Liver (tissue), 9 donors: Measurements from ENCODE around the gene MYMK. TPM values are rescaled to one million over a fixed set of nuclear protein-coding genes. Genes with fewer than 3 reads are reported as not detected.

Experiments
- DNase-seq: peaks from one replicate; pipeline ENCODE4 v3.0.0-alpha.2; 2017; ENCODE audit warnings: low spot score
- H3K27ac ChIP-seq, 2 donors: one replicate each; pipeline ENCODE4 v1.7.0; 2013; ENCODE audit warnings: inconsistent platforms in 2 of 2, low read length in 2 of 2, control low read depth in 1 of 2, low read depth in 1 of 2, mild to moderate bottlenecking in 1 of 2
- H3K27me3 ChIP-seq, 4 donors: one replicate each; pipeline versions ENCODE4 v1.6.1 to v1.7.0; 2013; ENCODE audit warnings: low read length in 3 of 4, inconsistent platforms in 1 of 4, mild to moderate bottlenecking in 1 of 4, moderate library complexity in 1 of 4; ENCODE audit not compliant: control insufficient read depth in 4 of 4, insufficient read depth in 4 of 4
- H3K36me3 ChIP-seq, 4 donors: one replicate each; pipeline versions ENCODE4 v1.6.1 to v1.7.0; 2013; ENCODE audit warnings: low read length in 3 of 4, mild to moderate bottlenecking in 3 of 4, low read depth in 1 of 4, moderate library complexity in 1 of 4; ENCODE audit not compliant: control insufficient read depth in 4 of 4, insufficient read depth in 3 of 4
- H3K4me1 ChIP-seq, 4 donors: one replicate each; pipeline versions ENCODE4 v1.6.1 to v1.7.0; 2013; ENCODE audit warnings: low read length in 3 of 4, mild to moderate bottlenecking in 3 of 4, moderate library complexity in 1 of 4; ENCODE audit not compliant: control insufficient read depth in 4 of 4, insufficient read depth in 4 of 4
- H3K4me3 ChIP-seq, 3 donors: one replicate each; pipeline versions ENCODE4 v1.6.1 to v1.7.0; 2013; ENCODE audit warnings: low read length in 3 of 3, control low read depth in 1 of 3, low read depth in 1 of 3, mild to moderate bottlenecking in 1 of 3
- H3K9ac ChIP-seq, 2 donors: one replicate each; pipeline ENCODE4 v1.7.0; 2013; ENCODE audit warnings: low read length in 2 of 2, mild to moderate bottlenecking in 2 of 2, moderate library complexity in 2 of 2, control low read depth in 1 of 2, low read depth in 1 of 2
- H3K9me3 ChIP-seq, 4 donors: one replicate each; pipeline versions ENCODE4 v1.6.1 to v1.7.0; 2013; ENCODE audit warnings: low read length in 3 of 4; ENCODE audit not compliant: control insufficient read depth in 4 of 4
- EGR1 ChIP-seq, 2 donors: IDR thresholded peaks; 2 replicates each; pipeline ENCODE4 v1.6.1; 2016 to 2018; ENCODE audit warnings: antibody characterized with exemption in 2 of 2, low read depth in 2 of 2
- FOXA1 ChIP-seq: IDR thresholded peaks from 2 replicates; pipeline ENCODE4 v1.6.1; 2016; ENCODE audit warnings: antibody characterized with exemption
- FOXA2 ChIP-seq: IDR thresholded peaks from 2 replicates; pipeline ENCODE4 v1.6.1; 2016; ENCODE audit warnings: antibody characterized with exemption
- GABPA ChIP-seq, 2 donors: IDR thresholded peaks in 1 of 2; conservative IDR thresholded peaks in 1 of 2; 2 replicates each; pipeline ENCODE4 v1.6.1; 2016; ENCODE audit warnings: antibody characterized with exemption in 2 of 2, mild to moderate bottlenecking in 1 of 2, moderate library complexity in 1 of 2
- HNF4A ChIP-seq, 2 donors: conservative IDR thresholded peaks; 2 replicates each; pipeline ENCODE4 v1.6.1; 2016; ENCODE audit warnings: antibody characterized with exemption in 2 of 2, mild to moderate bottlenecking in 2 of 2
- HNF4G ChIP-seq: IDR thresholded peaks from 2 replicates; pipeline ENCODE4 v1.6.1; 2016; ENCODE audit warnings: antibody characterized with exemption
- JUND ChIP-seq, 2 donors: IDR thresholded peaks; 2 replicates each; pipeline ENCODE4 v1.6.1; 2016; ENCODE audit warnings: antibody characterized with exemption in 2 of 2
- NR2F2 ChIP-seq: IDR thresholded peaks from 2 replicates; pipeline ENCODE4 v1.6.1; 2016; ENCODE audit warnings: antibody characterized with exemption
- RAD21 ChIP-seq, 2 donors: IDR thresholded peaks; 2 replicates each; pipeline ENCODE4 v1.6.1; 2016; ENCODE audit warnings: antibody characterized with exemption in 2 of 2, mild to moderate bottlenecking in 2 of 2
- RXRA ChIP-seq, 2 donors: IDR thresholded peaks; 2 replicates each; pipeline ENCODE4 v1.6.1; 2017 to 2018; ENCODE audit warnings: antibody characterized with exemption in 2 of 2, mild to moderate bottlenecking in 1 of 2
- SP1 ChIP-seq: IDR thresholded peaks from 2 replicates; pipeline ENCODE4 v1.6.1; 2018; ENCODE audit warnings: antibody characterized with exemption, mild to moderate bottlenecking
- TAF1 ChIP-seq: conservative IDR thresholded peaks from 2 replicates; pipeline ENCODE4 v1.6.1; 2016; ENCODE audit warnings: antibody characterized with exemption, mild to moderate bottlenecking
- YY1 ChIP-seq: IDR thresholded peaks from 2 replicates; pipeline ENCODE4 v1.6.1; 2016; ENCODE audit warnings: antibody characterized with exemption, mild to moderate bottlenecking
- WGBS: extraction: QIAGEN DNeasy Blood & Tissue Kit; methylation state at CpG from one replicate; pipeline ENCODE4 v1.1.7; 2013; 5-methylcytosine and 5-hydroxymethylcytosine counted together
- polyA plus RNA-seq, 2 donors: library from polyadenylated mRNA; stranded (reverse) in 1 of 2; unstranded in 1 of 2; fragments of 200-250 nt in 1 of 2; fragments of >200 nt in 1 of 2; fragmentation: Nextera tagmentation in 1 of 2; extraction: Ambion mirVana in 1 of 2; gene quantifications; one replicate each; pipeline versions ENCODE4 v1.2.1 to v1.2.3, GENCODE V29; 2013 to 2015
- total RNA-seq, 2 donors: library from RNA; depleted of rRNA; stranded (reverse); fragments of >200 nt; gene quantifications; one replicate each; pipeline ENCODE4 v1.2.3, GENCODE V29; 2014
- TF ChIP-seq, protein P1 (sequence below): fragments of 150-350 bp; IDR thresholded peaks from 2 replicates; pipeline ENCODE4 v1.5.1; 2017; ENCODE audit warnings: improper control_type of control experiment, low read depth, low read length; ENCODE audit not compliant: missing input control
- TF ChIP-seq, protein P2 (sequence below): IDR thresholded peaks from 2 replicates; pipeline ENCODE4 v1.6.1; 2016; ENCODE audit warnings: antibody characterized with exemption
- TF ChIP-seq, protein P3 (sequence below): IDR thresholded peaks from 2 replicates; pipeline ENCODE4 v1.6.1; 2016; ENCODE audit warnings: antibody characterized with exemption, mild to moderate bottlenecking
- TF ChIP-seq, protein P4 (sequence below): IDR thresholded peaks from 2 replicates; pipeline ENCODE4 v1.6.1; 2016; ENCODE audit warnings: antibody characterized with exemption
- TF ChIP-seq, protein P5 (sequence below): IDR thresholded peaks from 2 replicates; pipeline ENCODE4 v1.6.1; 2016; ENCODE audit warnings: antibody characterized with exemption
- donor health status: healthy.
- donor health status: healthy.
- donor health status: healthy.
- donor health status: healthy.
- donor health status: healthy.

Gene MYMK
- total and polyA plus RNA-seq, 4 donors, result not detected

DNA sequence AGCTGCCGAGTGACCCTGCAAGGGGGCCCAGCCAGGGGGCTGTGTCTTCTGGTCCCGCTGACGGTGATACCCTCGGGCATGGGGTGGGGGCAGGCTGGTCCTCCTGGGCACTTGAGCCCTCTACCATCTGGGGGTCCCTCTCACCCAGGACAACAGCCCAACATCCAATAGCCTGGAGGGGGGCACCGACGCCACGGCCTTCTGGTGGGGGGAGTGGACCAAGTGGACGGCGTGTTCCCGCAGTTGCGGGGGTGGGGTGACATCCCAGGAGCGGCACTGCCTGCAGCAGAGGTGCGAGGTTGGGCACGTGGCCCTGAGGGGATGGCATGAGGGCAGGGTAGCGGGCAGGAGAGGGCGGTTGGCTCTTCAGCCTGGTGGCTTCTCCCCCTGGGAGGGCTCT is 12.5 kb upstream of the MYMK start:
- no peak for DNase-seq
- Histone ChIP-seq H3K4me3 (no peak overlapping the region), H3K36me3 (peaks cover 0 to 7% (median 0%) of the 10 kb centered on the region in 4 donors), H3K27ac (no peak overlapping the region), H3K4me1 (peaks cover 7 to 47% (median 20%) of the 10 kb centered on the region in 4 donors), H3K27me3 (no peaks in the 10 kb centered on the region), H3K9ac (no peak overlapping the region), H3K9me3 (no peaks in the 10 kb centered on the region)
- WGBS, result 93% methylated on average over 16 of the region's 16 CpGs
- TF ChIP-seq FOXA1 (no peak), TAF1 (no peak), NR2F2 (no peak), RXRA (IDR thresholded peaks at IDR 0.05) (no peak), FOXA2 (no peak), HNF4A (conservative IDR thresholded peaks at IDR 0.05) (no peak)
- TF ChIP-seq, protein P1, sequence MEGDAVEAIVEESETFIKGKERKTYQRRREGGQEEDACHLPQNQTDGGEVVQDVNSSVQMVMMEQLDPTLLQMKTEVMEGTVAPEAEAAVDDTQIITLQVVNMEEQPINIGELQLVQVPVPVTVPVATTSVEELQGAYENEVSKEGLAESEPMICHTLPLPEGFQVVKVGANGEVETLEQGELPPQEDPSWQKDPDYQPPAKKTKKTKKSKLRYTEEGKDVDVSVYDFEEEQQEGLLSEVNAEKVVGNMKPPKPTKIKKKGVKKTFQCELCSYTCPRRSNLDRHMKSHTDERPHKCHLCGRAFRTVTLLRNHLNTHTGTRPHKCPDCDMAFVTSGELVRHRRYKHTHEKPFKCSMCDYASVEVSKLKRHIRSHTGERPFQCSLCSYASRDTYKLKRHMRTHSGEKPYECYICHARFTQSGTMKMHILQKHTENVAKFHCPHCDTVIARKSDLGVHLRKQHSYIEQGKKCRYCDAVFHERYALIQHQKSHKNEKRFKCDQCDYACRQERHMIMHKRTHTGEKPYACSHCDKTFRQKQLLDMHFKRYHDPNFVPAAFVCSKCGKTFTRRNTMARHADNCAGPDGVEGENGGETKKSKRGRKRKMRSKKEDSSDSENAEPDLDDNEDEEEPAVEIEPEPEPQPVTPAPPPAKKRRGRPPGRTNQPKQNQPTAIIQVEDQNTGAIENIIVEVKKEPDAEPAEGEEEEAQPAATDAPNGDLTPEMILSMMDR, result no peak
- TF ChIP-seq, protein P2, sequence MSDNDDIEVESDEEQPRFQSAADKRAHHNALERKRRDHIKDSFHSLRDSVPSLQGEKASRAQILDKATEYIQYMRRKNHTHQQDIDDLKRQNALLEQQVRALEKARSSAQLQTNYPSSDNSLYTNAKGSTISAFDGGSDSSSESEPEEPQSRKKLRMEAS, result no peak

DNA sequence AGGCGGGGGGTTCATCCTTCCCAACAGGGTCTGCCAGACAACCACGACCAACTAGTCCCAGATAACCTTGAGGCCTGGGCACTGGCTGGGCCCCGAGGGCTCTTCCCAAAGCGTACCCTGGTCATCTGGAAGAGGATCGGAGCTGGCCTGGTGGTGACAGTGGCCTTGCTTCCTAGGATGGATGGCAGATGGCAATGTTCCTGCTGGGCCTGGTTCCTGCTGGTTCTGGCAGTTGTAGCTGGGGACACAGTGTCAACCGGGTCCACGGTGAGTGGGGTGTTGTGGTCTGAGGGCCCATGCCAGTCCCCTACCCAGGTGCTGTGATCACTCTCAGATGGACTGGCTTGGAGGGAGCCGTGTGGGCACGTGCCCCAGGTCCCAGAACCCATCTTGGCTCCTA is 11.8 kb upstream of the MYMK start:
- no peak for TF ChIP-seq SP1
- no peak for TF ChIP-seq FOXA2
- no peak for TF ChIP-seq GABPA (IDR thresholded peaks at IDR 0.05 in 1 of 2, conservative IDR thresholded peaks at IDR 0.05 in 1 of 2)
- TF ChIP-seq, protein P3, sequence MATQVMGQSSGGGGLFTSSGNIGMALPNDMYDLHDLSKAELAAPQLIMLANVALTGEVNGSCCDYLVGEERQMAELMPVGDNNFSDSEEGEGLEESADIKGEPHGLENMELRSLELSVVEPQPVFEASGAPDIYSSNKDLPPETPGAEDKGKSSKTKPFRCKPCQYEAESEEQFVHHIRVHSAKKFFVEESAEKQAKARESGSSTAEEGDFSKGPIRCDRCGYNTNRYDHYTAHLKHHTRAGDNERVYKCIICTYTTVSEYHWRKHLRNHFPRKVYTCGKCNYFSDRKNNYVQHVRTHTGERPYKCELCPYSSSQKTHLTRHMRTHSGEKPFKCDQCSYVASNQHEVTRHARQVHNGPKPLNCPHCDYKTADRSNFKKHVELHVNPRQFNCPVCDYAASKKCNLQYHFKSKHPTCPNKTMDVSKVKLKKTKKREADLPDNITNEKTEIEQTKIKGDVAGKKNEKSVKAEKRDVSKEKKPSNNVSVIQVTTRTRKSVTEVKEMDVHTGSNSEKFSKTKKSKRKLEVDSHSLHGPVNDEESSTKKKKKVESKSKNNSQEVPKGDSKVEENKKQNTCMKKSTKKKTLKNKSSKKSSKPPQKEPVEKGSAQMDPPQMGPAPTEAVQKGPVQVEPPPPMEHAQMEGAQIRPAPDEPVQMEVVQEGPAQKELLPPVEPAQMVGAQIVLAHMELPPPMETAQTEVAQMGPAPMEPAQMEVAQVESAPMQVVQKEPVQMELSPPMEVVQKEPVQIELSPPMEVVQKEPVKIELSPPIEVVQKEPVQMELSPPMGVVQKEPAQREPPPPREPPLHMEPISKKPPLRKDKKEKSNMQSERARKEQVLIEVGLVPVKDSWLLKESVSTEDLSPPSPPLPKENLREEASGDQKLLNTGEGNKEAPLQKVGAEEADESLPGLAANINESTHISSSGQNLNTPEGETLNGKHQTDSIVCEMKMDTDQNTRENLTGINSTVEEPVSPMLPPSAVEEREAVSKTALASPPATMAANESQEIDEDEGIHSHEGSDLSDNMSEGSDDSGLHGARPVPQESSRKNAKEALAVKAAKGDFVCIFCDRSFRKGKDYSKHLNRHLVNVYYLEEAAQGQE, result no peak
- TF ChIP-seq EGR1 (IDR thresholded peaks at IDR 0.05; ENCODE audit: low read depth in 2 of 2), result no peak
- TF ChIP-seq YY1, result no peak
- TF ChIP-seq JUND (IDR thresholded peaks at IDR 0.05), result no peak
- no peak for TF ChIP-seq RXRA (IDR thresholded peaks at IDR 0.05)
- TF ChIP-seq FOXA1, result no peak
- no peak for TF ChIP-seq HNF4A (conservative IDR thresholded peaks at IDR 0.05)
- TF ChIP-seq, protein P2, result no peak
- TF ChIP-seq, protein P4, sequence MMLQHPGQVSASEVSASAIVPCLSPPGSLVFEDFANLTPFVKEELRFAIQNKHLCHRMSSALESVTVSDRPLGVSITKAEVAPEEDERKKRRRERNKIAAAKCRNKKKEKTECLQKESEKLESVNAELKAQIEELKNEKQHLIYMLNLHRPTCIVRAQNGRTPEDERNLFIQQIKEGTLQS, result no peak
- no peak for TF ChIP-seq HNF4G
- TF ChIP-seq, protein P5, sequence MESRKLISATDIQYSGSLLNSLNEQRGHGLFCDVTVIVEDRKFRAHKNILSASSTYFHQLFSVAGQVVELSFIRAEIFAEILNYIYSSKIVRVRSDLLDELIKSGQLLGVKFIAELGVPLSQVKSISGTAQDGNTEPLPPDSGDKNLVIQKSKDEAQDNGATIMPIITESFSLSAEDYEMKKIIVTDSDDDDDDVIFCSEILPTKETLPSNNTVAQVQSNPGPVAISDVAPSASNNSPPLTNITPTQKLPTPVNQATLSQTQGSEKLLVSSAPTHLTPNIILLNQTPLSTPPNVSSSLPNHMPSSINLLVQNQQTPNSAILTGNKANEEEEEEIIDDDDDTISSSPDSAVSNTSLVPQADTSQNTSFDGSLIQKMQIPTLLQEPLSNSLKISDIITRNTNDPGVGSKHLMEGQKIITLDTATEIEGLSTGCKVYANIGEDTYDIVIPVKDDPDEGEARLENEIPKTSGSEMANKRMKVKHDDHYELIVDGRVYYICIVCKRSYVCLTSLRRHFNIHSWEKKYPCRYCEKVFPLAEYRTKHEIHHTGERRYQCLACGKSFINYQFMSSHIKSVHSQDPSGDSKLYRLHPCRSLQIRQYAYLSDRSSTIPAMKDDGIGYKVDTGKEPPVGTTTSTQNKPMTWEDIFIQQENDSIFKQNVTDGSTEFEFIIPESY, result no peak
- TF ChIP-seq, protein P1, result no peak
- TF ChIP-seq TAF1, result no peak
- TF ChIP-seq RAD21 (IDR thresholded peaks at IDR 0.05), result no peak
- TF ChIP-seq NR2F2, result no peak
- peaks cover 7 to 47% (median 20%) of the 10 kb centered on the region in 4 donors for H3K4me1 ChIP-seq
- WGBS, result 89% methylated on average over 9 of the region's 9 CpGs
- H3K4me3 ChIP-seq, result no peak overlapping the region
- H3K36me3 ChIP-seq, result peaks cover 0 to 7% (median 0%) of the 10 kb centered on the region in 4 donors
- H3K27me3 ChIP-seq, result no peaks in the 10 kb centered on the region
- DNase-seq, result no peak
- no peaks in the 10 kb centered on the region for H3K9me3 ChIP-seq
- no peak overlapping the region for H3K9ac ChIP-seq
- no peak overlapping the region for H3K27ac ChIP-seq
